ENCODE measurements around the gene PSPN. TPM values are rescaled to one million over a fixed set of nuclear protein-coding genes. Genes with fewer than 3 reads are reported as not detected.

PSPN gene
- total RNA-seq, 2 donors from 2014 or later: 0.82 to 0.98 TPM

GRCh38 chr19:6333439-6333838 is 42.3 kb downstream of the PSPN start, which contains the start of gene ACER1:
ACER1 (minus strand) TSS chr19:6333612; CDS start chr19:6333551, 61 bp downstream.
- H3K4me3 ChIP-seq: no peak within 1 kb of the TSS
- no peaks in the 10 kb centered on the region for H3K27me3 ChIP-seq
- no peaks in the 10 kb centered on the region for H3K4me1 ChIP-seq
- no peak within 1 kb of the TSS for H3K27ac ChIP-seq
- H3K36me3 ChIP-seq: no peaks in the 10 kb centered on the region
- no peak for TF ChIP-seq CTCF (IDR thresholded peaks at IDR 0.05)
- H3K9me3 ChIP-seq: no peaks in the 10 kb centered on the region
- no peak for DNase-seq (ENCODE audit: low spot score)

GRCh38 chr19:6326815-6327214 is 48.9 kb downstream of the PSPN start:
- no peak for TF ChIP-seq CTCF (IDR thresholded peaks at IDR 0.05)

GRCh38 chr19:6325614-6326013 is 50.1 kb downstream of the PSPN start:
- H3K4me1 ChIP-seq: no peaks in the 10 kb centered on the region
- H3K4me3 ChIP-seq: no peak overlapping the region
- no peak for DNase-seq (ENCODE audit: low spot score)
- no peak for TF ChIP-seq CTCF (IDR thresholded peaks at IDR 0.05)
- H3K27me3 ChIP-seq: no peaks in the 10 kb centered on the region
- H3K27ac ChIP-seq: no peak overlapping the region
- H3K36me3 ChIP-seq: no peaks in the 10 kb centered on the region
- no peaks in the 10 kb centered on the region for H3K9me3 ChIP-seq

More at GRCh38 chr19:6326815-6327214, 48.9 kb downstream of the PSPN start:
- H3K36me3 ChIP-seq: no peaks in the 10 kb centered on the region
- no peaks in the 10 kb centered on the region for H3K9me3 ChIP-seq
- no peaks in the 10 kb centered on the region for H3K4me1 ChIP-seq
- no peak overlapping the region for H3K27ac ChIP-seq
- H3K27me3 ChIP-seq: no peaks in the 10 kb centered on the region
- DNase-seq (ENCODE audit: low spot score): no peak
- no peak overlapping the region for H3K4me3 ChIP-seq

Small RNA genes within 50 kb of the gene (microRNA-seq; reads per million reads assigned to microRNA genes)
- gene MIR3940 (ENCODE audit: borderline number of aligned reads in 2 of 2, borderline replicate concordance in 1 of 2) (0 to 2.8 reads per million in 2 donors), gene MIR6790 (ENCODE audit: borderline number of aligned reads in 2 of 2, borderline replicate concordance in 1 of 2) (0 reads per million in 2 donors), gene MIR6885 (ENCODE audit: borderline number of aligned reads in 2 of 2, borderline replicate concordance in 1 of 2) (0 to 0.71 reads per million in 2 donors)

Other genes with a start within 250 kb of the PSPN start
- not detected for gene ACSBG2, start 240.3 kb downstream of the PSPN start, total RNA-seq
- gene MLLT1, start 96.0 kb downstream of the PSPN start, total RNA-seq: 10 to 100 TPM; 21.2 to 36.9 TPM
- under 1 TPM in 1 of 2 donors, not detected in 1; 0.24 TPM for gene ACER1, start 42.3 kb downstream of the PSPN start, total RNA-seq
- gene CLPP, start 14.4 kb downstream of the PSPN start, total RNA-seq: 100 to 1,000 TPM in 1 of 2 donors, 10 to 100 TPM in 1; 83.7 to 104 TPM
- gene ALKBH7, start 3.1 kb downstream of the PSPN start, total RNA-seq: 10 to 100 TPM; 71.7 to 93.7 TPM
- gene GTF2F1, start 17.2 kb upstream of the PSPN start, total RNA-seq: 10 to 100 TPM; 23.7 to 33.0 TPM
- 10 to 100 TPM; 55.3 to 95.7 TPM for gene KHSRP, start 48.9 kb upstream of the PSPN start, total RNA-seq
- gene SLC25A41, start 57.8 kb upstream of the PSPN start, total RNA-seq: not detected
- 100 to 1,000 TPM in 1 of 2 donors, 10 to 100 TPM in 1; 88.7 to 103 TPM for gene SLC25A23, start 83.9 kb upstream of the PSPN start, total RNA-seq
- 1 to 10 TPM in 1 of 2 donors, under 1 TPM in 1; 0.33 to 2.5 TPM for gene CRB3, start 88.3 kb upstream of the PSPN start, total RNA-seq
- under 1 TPM; 0.30 to 0.75 TPM for gene DENND1C, start 105.9 kb upstream of the PSPN start, total RNA-seq
- gene TUBB4A, start 126.4 kb upstream of the PSPN start, total RNA-seq: 1 to 10 TPM in 1 of 2 donors, under 1 TPM in 1; 0.83 to 2.3 TPM
- under 1 TPM in 1 of 2 donors, not detected in 1; 0.43 TPM for gene TNFSF9, start 155.1 kb upstream of the PSPN start, total RNA-seq
- gene CD70, start 215.2 kb upstream of the PSPN start, total RNA-seq: not detected

Measured in right atrium auricular region (tissue), 2 donors.